GM23248 (cell line): ENCODE data around the gene SYNGR3.

Experiments
- EZH2 ChIP-seq: fragments of 200-600 bp; sonication (generic); IDR thresholded peaks from 2 replicates; pipeline ENCODE4 v1.6.1; 2018; ENCODE audit warnings: antibody characterized with exemption, mild to moderate bottlenecking; ENCODE audit not compliant: insufficient read depth, poor library complexity, severe bottlenecking
- EZH2phosphoT487 ChIP-seq: fragments of 200-600 bp; sonication (generic); IDR thresholded peaks from 2 replicates; pipeline ENCODE4 v1.6.1; 2018; ENCODE audit warnings: antibody characterized with exemption, moderate library complexity, mild to moderate bottlenecking, low read depth; ENCODE audit not compliant: insufficient read depth

- no peak for TF ChIP-seq EZH2
- TF ChIP-seq EZH2phosphoT487 = no peak
Observed at GRCh38 chr16:2026461-2027023, 36.8 kb downstream of the SYNGR3 start, which contains the start of gene NHERF2.
